GM19455 (cell line): ENCODE data around the gene RAPGEF4.
A peak's percentile ranks its signal among the peaks of the same experiment; 100 is the strongest.
"Not testable (repeated sequence)": the region's sequence is repeated elsewhere in the genome, so short reads cannot be mapped to it uniquely, and the experiment has no call there.

ENCODE experiments used
- ATAC-seq: cut with Tn5 transposase; IDR thresholded peaks from one replicate; pipeline ENCODE4 v1.9.1; 2021; ENCODE audit not compliant: unreplicated experiment

Gene RAPGEF4

DNA sequence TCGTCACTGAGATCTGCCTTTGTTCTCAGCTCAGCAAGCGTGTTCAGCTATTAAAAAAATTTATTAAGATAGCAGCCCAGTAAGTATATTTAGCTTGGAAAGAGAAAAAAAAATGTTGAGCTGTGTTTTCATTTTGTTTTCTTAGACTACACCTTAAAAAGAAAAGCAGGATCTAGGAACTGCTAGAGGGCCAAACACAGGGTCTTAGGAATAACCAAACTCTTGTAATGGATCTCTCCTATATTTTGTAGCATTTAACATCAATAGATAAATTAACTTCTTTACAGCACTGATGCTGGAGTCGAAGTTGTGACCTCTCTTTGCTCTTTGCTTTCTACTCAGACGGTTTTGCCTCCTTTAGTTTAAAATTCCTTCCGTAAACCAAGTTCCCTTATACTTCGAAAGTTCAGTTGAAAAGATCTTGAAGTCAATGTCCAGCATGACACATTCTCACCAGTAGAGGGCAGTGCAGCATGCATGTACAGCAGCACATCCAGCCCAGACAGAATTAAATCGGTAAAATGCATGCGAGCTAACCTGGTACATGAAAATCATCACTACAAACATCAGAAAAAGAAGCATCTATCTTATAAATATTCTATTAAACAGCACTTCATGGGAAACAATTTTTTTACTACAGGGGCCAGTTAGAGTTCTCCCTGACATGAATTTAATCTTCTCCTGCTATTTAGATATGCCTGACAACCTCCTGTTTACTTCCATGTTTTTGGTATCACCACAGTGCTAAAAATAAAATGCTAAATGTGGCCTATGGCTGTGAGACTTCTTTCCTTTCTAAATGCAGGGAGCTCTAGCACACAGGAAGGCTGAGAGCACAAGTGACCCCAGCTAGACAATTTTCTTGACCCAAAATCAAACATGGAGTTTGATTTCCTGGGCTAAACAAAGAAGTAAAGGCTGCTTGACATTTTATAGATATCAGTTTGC is 291.8 kb downstream of the RAPGEF4 start:
- ATAC-seq: peak; percentile 68

GRCh38 chr2:173028141-173028540 is 292.5 kb downstream of the RAPGEF4 start:
- no peak for ATAC-seq

- ATAC-seq: no peak
Observed at GRCh38 chr2:173028671-173029070, 293.0 kb downstream of the RAPGEF4 start.

- no peak for ATAC-seq
Observed at GRCh38 chr2:173030561-173031490, 295.2 kb downstream of the RAPGEF4 start.

DNA sequence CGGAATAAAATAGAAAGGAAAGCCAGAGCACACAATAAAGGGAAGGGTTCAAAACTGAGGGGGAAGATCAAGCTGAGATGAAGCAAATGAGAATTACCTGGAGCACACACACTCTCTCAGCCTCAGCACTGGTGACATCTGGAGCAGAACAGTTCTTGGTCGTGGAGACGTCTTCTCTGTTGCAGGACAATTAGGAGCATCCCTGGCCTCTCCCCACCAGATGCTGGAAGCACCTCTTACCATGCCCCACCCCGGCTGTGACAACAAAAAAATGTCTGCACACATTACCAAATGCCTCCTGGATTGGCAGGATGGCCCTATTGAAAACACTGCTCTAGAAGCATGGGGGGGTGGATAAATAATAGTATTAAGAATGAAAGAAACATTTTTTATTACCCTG is 296.4 kb downstream of the RAPGEF4 start:
- no peak for ATAC-seq

DNA sequence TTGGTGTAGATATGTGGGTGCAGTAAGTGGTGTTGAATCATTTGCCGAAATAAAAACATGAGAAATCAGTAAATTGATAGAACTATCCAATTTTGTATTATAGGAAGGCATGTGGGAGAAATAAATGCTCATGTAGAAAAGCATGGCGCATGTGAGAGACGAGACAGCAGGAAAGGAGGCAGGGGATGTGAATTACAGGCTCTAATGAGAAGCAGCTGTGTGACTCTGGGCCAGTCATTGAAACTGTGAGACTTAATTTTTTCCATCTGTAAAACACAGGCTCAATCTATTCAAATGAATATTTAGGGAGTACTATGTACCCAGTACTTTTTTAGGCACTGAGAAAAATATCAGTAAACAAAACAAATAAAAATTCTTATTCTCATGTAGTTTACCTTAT is 297.4 kb downstream of the RAPGEF4 start:
- ATAC-seq: no peak

DNA sequence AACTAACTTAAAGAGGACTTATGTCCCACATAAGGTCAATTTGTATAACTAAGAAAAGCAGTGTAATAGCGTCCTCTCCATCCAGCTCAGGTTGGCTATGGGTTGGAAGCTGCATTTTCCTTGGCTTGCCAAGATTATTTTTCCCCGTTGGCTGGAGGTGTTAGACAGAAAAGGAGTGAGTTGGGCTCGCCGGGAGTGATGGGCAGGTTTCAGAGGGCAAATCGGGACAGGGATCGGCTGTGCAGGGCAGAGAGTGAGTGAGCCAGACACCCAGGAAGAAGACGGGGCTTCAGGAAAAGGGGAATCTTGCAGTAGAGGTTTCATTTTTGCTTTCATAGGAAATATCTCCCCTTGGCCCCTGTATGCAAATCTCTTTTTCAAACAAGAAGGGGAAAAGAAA is 298.5 kb downstream of the RAPGEF4 start:
- no peak for ATAC-seq

DNA sequence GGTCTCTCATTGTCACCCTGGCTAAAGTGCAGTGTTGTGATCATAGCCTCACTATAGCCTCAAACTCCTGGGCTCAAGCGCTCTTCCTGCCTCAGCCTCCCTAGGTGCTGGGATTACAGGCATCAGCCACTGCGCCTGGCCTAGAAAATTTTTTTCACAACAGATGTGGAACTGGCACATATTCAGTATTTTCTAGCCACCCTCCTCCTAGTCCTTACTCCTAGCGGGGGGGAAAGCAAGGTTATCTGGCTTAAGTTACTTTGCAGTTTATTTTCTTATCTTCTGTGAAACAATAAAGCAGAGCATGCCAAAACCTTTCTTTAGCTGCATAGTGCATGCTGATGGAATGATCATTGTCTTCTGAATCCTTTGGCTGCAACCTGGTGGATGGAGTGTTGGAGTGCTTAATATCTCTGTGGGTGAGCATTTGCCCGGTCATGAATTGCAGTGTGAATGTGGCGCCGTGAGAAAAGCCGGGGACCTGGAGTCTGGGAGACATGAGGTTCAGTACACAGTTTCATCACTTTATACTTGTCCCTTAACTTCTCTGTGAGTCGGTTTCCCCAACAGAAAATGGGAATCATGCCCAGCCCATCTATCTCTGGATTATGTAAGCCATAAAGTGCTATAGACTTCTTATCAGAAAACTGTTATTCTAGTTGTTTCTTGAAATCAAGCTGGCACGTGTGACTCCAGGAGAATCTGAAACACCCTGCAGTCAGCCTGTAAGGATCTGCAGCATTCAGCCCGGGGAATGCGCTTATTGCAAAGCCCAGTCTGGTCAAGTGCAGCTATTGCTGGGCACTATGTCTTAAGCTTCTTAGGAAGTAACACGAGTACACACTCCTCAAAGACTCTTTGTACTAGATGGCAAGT is 301.8 kb downstream of the RAPGEF4 start:
- ATAC-seq: no peak

- ATAC-seq: not testable (repeated sequence)
Observed at GRCh38 chr2:173038257-173038656, 302.6 kb downstream of the RAPGEF4 start.

- no peak for ATAC-seq
Observed at GRCh38 chr2:173040729-173041128, 305.1 kb downstream of the RAPGEF4 start.

- no peak for ATAC-seq
Observed at GRCh38 chr2:173043476-173043875, 307.8 kb downstream of the RAPGEF4 start.

DNA sequence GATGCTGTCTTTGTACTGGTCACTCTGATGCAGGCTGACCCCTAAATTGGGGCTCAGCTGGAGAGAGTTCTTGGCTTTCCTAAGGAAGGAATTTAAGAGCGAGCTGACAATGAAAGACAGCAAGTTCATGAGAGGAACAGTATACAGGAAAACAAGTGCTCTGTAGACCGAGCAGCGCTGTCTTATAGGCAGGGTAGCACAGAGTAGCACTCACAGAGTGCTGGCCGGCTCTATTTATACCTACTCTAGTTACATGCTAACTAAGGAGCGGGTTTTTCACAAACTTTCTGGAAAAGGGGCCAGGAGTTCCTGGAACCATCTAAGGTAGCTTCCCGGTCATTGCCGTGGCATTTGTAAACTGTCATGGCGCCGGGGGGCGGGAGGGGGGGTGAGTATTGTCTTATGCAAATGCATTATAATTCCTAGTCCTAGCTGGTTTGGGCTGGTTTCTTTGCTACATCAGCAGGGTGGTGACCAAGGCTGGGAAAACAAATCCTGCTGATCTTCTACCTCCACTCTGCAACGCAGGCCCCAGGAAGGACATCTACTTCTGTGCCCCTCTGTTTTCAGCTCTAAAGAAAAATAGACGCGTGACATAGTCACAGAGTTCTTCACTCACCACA is 308.4 kb downstream of the RAPGEF4 start:
- ATAC-seq: no peak

GRCh38 chr2:173044686-173045085 is 309.0 kb downstream of the RAPGEF4 start:
- ATAC-seq: no peak

GRCh38 chr2:173045181-173045580 is 309.5 kb downstream of the RAPGEF4 start:
- no peak for ATAC-seq

DNA sequence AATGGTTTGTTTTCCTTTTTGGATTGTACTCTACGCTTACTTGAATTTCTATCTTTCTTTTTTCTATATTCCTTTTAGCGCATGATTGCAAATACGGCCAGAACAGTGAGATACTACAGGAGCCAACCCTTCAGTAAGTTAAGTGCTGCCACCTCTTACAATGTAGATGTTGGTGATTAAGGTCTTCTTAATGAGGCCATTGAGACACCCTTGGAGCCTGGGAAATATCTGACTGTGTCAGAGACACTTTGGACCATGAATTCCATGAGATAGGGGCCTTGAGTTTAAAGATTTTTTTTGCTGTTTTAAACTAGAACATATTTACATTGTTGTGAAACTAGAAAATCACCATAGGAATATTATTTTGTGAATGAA is 312.9 kb downstream of the RAPGEF4 start:
- ATAC-seq: no peak

- no peak for ATAC-seq
Observed at GRCh38 chr2:173048897-173049661, 313.4 kb downstream of the RAPGEF4 start.

- ATAC-seq: no peak
Observed at GRCh38 chr2:173049831-173050230, 314.2 kb downstream of the RAPGEF4 start.

- no peak for ATAC-seq
Observed at GRCh38 chr2:173050684-173051083, 315.0 kb downstream of the RAPGEF4 start.

- no peak for ATAC-seq
Observed at GRCh38 chr2:173051463-173052215, 316.0 kb downstream of the RAPGEF4 start.
